IMR-90 (cell line): ENCODE data around the gene OLFM3.

ENCODE experiments used
- BHLHE40 ChIP-seq: fragments of 150-350 bp; IDR thresholded peaks from 2 replicates; pipeline ENCODE4 v1.6.1; 2016; ENCODE audit warnings: mild to moderate bottlenecking, low read depth, low read length
- CEBPB ChIP-seq: IDR thresholded peaks from 2 replicates; pipeline ENCODE4 v1.6.1; 2012; ENCODE audit warnings: low read depth, low read length, improper control_type of control experiment
- CHD1 ChIP-seq: IDR thresholded peaks from 2 replicates; pipeline ENCODE4 v1.6.1; 2012; ENCODE audit warnings: low read depth, low read length, improper control_type of control experiment
- ELK1 ChIP-seq: fragments of 150-350 bp; IDR thresholded peaks from 2 replicates; pipeline ENCODE4 v1.6.1; 2016; ENCODE audit warnings: low read depth, mild to moderate bottlenecking, low read length, moderate library complexity, borderline replicate concordance
- FOS ChIP-seq: fragments of 150-350 bp; IDR thresholded peaks from 2 replicates; pipeline ENCODE4 v1.6.1; 2016; ENCODE audit warnings: low read depth, low read length
- MAFK ChIP-seq: IDR thresholded peaks from 2 replicates; pipeline ENCODE4 v1.6.1; 2012; ENCODE audit warnings: low read depth, low read length, improper control_type of control experiment
- NFE2L2 ChIP-seq: fragments of 150-350 bp; IDR thresholded peaks from 2 replicates; pipeline ENCODE4 v1.6.1; 2016; ENCODE audit warnings: low read depth, mild to moderate bottlenecking, low read length
- POLR2A ChIP-seq: IDR thresholded peaks from 2 replicates; pipeline ENCODE4 v1.6.1; 2012; ENCODE audit warnings: mild to moderate bottlenecking, low read depth, low read length
- RAD21 ChIP-seq: IDR thresholded peaks from 2 replicates; pipeline ENCODE4 v1.6.1; 2012; ENCODE audit warnings: low read length, improper control_type of control experiment
- RCOR1 ChIP-seq: IDR thresholded peaks from 2 replicates; pipeline ENCODE4 v1.6.1; 2012; ENCODE audit warnings: mild to moderate bottlenecking, low read length, improper control_type of control experiment; ENCODE audit not compliant: insufficient replicate concordance
- RFX5 ChIP-seq: IDR thresholded peaks from 2 replicates; pipeline ENCODE4 v1.8.0; 2012; ENCODE audit warnings: low read depth, mild to moderate bottlenecking, low read length, moderate library complexity
- SMC3 ChIP-seq: fragments of 150-350 bp; IDR thresholded peaks from 2 replicates; pipeline ENCODE4 v1.6.1; 2016; ENCODE audit warnings: low read depth, mild to moderate bottlenecking, antibody characterized with exemption, low read length, moderate library complexity
- TF ChIP-seq, protein P1 (sequence below): conservative IDR thresholded peaks from 2 replicates; pipeline ENCODE4 v1.5.1; 2012; ENCODE audit warnings: mild to moderate bottlenecking, low read depth, low read length, improper control_type of control experiment

DNA sequence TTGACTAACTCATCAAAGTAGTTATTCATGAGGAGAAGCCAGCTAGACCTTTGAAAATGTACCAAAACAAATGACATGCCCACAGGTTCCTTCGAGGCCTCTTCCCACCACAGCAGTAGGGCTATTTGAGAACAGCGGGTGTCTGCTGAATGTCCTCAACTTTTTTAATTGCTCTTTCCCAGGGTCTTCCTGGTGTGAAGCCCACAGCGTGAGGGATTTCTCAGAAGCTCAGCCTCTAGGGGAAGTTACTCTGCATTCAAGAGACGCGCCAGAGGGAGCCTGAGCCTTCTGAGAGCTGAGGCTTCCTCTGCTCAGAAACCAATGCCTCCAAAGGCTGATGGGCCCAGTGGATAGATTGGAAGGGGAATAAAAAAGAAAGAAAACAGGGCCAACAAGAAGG, 153.6 kb downstream of the OLFM3 start:
- TF ChIP-seq, protein P1, sequence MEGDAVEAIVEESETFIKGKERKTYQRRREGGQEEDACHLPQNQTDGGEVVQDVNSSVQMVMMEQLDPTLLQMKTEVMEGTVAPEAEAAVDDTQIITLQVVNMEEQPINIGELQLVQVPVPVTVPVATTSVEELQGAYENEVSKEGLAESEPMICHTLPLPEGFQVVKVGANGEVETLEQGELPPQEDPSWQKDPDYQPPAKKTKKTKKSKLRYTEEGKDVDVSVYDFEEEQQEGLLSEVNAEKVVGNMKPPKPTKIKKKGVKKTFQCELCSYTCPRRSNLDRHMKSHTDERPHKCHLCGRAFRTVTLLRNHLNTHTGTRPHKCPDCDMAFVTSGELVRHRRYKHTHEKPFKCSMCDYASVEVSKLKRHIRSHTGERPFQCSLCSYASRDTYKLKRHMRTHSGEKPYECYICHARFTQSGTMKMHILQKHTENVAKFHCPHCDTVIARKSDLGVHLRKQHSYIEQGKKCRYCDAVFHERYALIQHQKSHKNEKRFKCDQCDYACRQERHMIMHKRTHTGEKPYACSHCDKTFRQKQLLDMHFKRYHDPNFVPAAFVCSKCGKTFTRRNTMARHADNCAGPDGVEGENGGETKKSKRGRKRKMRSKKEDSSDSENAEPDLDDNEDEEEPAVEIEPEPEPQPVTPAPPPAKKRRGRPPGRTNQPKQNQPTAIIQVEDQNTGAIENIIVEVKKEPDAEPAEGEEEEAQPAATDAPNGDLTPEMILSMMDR = no peak
- TF ChIP-seq MAFK (no peak), RFX5 (no peak), SMC3 (no peak), RAD21 (no peak), FOS (no peak), NFE2L2 (no peak), ELK1 (no peak), POLR2A (no peak), CEBPB (no peak), BHLHE40 (no peak), CHD1 (no peak), RCOR1 (no peak)
